ENCODE measurements around the gene CNTRL.
"Not testable (repeated sequence)": the region's sequence is repeated elsewhere in the genome, so short reads cannot be mapped to it uniquely, and the experiment has no call there.

CNTRL gene

GRCh38 chr9:121172726-121173487 lies 98.2 kb downstream of the CNTRL start:
- DNase-seq (ENCODE audit: insufficient read length, low spot score) (no peak), FAIRE-seq (no peak)

- no peak for DNase-seq (ENCODE audit: insufficient read length, low spot score)
- no peak for FAIRE-seq
Observed at GRCh38 chr9:121173501-121173900, 98.7 kb downstream of the CNTRL start.

- FAIRE-seq, result no peak
Observed at GRCh38 chr9:121178676-121179372, 104.1 kb downstream of the CNTRL start.

GRCh38 chr9:121179373-121179721 lies 104.6 kb downstream of the CNTRL start:
- FAIRE-seq; DNase-seq (ENCODE audit: insufficient read length, low spot score): not testable (repeated sequence)

More at GRCh38 chr9:121178676-121179372, 104.1 kb downstream of the CNTRL start:
- no peak for DNase-seq (ENCODE audit: insufficient read length, low spot score)

GRCh38 chr9:121179930-121180681 lies 105.4 kb downstream of the CNTRL start:
- DNase-seq (ENCODE audit: insufficient read length, low spot score) (no peak), FAIRE-seq (peak; percentile 33)

- FAIRE-seq, result no peak
- no peak for DNase-seq (ENCODE audit: insufficient read length, low spot score)
Observed at GRCh38 chr9:121182101-121182836, 107.5 kb downstream of the CNTRL start.

GRCh38 chr9:121182989-121183388 lies 108.2 kb downstream of the CNTRL start:
- no peak for DNase-seq (ENCODE audit: insufficient read length, low spot score)
- no peak for FAIRE-seq

- DNase-seq (ENCODE audit: insufficient read length, low spot score), result no peak
- FAIRE-seq, result peak; percentile 4
Observed at GRCh38 chr9:121183666-121184423, 109.1 kb downstream of the CNTRL start.

GRCh38 chr9:121184463-121184862 lies 109.7 kb downstream of the CNTRL start:
- no peak for DNase-seq (ENCODE audit: insufficient read length, low spot score)
- peak; percentile 31 for FAIRE-seq

GRCh38 chr9:121185178-121185745 lies 110.5 kb downstream of the CNTRL start:
- FAIRE-seq (peak; percentile 31), DNase-seq (ENCODE audit: insufficient read length, low spot score) (no peak)

GRCh38 chr9:121185774-121186403 lies 111.1 kb downstream of the CNTRL start:
- DNase-seq (ENCODE audit: insufficient read length, low spot score), result no peak
- FAIRE-seq, result peak; percentile 69

GRCh38 chr9:121187636-121188305 lies 113.0 kb downstream of the CNTRL start:
- FAIRE-seq (no peak), DNase-seq (ENCODE audit: insufficient read length, low spot score) (no peak)

- no peak for FAIRE-seq
- no peak for DNase-seq (ENCODE audit: insufficient read length, low spot score)
Observed at GRCh38 chr9:121189006-121189405, 114.3 kb downstream of the CNTRL start.

- DNase-seq (ENCODE audit: insufficient read length, low spot score), result no peak
- no peak for FAIRE-seq
Observed at GRCh38 chr9:121189660-121190059, 114.9 kb downstream of the CNTRL start.

- FAIRE-seq (no peak), DNase-seq (ENCODE audit: insufficient read length, low spot score) (no peak)
Observed at GRCh38 chr9:121191235-121191634, 116.5 kb downstream of the CNTRL start.

- no peak for DNase-seq (ENCODE audit: insufficient read length, low spot score)
- FAIRE-seq, result no peak
Observed at GRCh38 chr9:121192518-121192917, 117.8 kb downstream of the CNTRL start.

GRCh38 chr9:121192959-121193640 lies 118.3 kb downstream of the CNTRL start:
- FAIRE-seq, result no peak

GRCh38 chr9:121194730-121195129 lies 120.0 kb downstream of the CNTRL start:
- DNase-seq (ENCODE audit: insufficient read length, low spot score), result no peak

More at GRCh38 chr9:121192959-121193640, 118.3 kb downstream of the CNTRL start:
- no peak for DNase-seq (ENCODE audit: insufficient read length, low spot score)

More at GRCh38 chr9:121194730-121195129, 120.0 kb downstream of the CNTRL start:
- FAIRE-seq, result no peak
